Bronchial epithelial cell (primary cell): Measurements from ENCODE around the gene PPP6R2. TPM values are rescaled to one million over a fixed set of nuclear protein-coding genes. Genes with fewer than 3 reads are reported as not detected.

Source experiments
- DNase-seq: peaks from one replicate; pipeline ENCODE4 v3.0.0-alpha.2; 2010; ENCODE audit warnings: low read depth
- FAIRE-seq: peaks from 2 replicates; lab custom pipeline; 2011; peaks lifted over from hg19 to GRCh38; lab: Jason Lieb, UNC
- H3K27me3 ChIP-seq: 2 replicates; pipeline ENCODE4 v1.5.1; 2011; ENCODE audit warnings: low read length; ENCODE audit not compliant: control insufficient read depth, insufficient read depth
- H3K36me3 ChIP-seq: 2 replicates; pipeline ENCODE4 v1.5.1; 2011; ENCODE audit warnings: low read length; ENCODE audit not compliant: control insufficient read depth, insufficient read depth
- H3K4me3 ChIP-seq: 2 replicates; pipeline ENCODE4 v1.5.1; 2011; ENCODE audit warnings: mild to moderate bottlenecking, low read depth, low read length, control low read depth
- total RNA-seq: library from RNA; depleted of rRNA; stranded (reverse); fragments of >200 nt; gene quantifications from 2 replicates; pipeline ENCODE4 v1.2.1, GENCODE V29; 2014
- TF ChIP-seq, protein P1 (sequence below): IDR thresholded peaks from 2 replicates; pipeline ENCODE4 v1.5.1; 2011; ENCODE audit warnings: mild to moderate bottlenecking, moderate library complexity, low read length, control low read depth, inconsistent platforms; ENCODE audit not compliant: insufficient read depth, severe bottlenecking

PPP6R2 gene
- total RNA-seq, 1 donor from 2014 or later: 50.5 TPM

DNA sequence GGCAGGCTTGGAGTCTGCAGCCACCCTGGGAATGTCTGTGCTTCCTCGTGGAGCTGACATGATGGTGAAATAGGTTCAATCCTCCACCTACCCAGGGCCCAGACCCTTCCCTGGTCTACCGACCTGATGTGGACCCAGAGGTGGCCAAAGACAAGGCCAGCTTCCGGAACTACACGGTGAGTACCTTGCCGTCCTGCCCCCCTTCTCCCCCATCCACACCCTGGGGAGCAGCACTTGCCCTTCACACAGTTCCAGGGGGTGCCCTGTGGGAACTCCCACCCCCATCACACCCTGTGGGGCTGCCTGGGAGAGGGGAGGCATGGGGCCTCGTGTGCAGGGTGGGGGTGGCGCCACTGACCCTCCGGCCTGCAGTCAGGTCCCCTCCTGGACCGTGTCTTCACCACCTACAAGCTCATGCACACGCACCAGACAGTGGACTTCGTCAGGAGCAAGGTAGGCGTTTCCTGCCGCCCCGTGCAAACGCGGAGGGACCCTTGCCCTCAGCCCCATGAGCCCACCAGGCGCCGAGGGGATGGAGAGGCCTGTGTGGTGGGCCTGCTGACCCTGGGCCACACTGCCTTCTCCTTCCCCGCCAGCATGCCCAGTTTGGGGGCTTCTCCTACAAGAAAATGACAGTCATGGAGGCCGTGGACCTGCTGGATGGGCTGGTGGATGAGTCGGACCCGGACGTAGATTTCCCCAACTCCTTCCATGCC, 144.3 kb downstream of the PPP6R2 start:
- no peak for FAIRE-seq
- TF ChIP-seq, protein P1, sequence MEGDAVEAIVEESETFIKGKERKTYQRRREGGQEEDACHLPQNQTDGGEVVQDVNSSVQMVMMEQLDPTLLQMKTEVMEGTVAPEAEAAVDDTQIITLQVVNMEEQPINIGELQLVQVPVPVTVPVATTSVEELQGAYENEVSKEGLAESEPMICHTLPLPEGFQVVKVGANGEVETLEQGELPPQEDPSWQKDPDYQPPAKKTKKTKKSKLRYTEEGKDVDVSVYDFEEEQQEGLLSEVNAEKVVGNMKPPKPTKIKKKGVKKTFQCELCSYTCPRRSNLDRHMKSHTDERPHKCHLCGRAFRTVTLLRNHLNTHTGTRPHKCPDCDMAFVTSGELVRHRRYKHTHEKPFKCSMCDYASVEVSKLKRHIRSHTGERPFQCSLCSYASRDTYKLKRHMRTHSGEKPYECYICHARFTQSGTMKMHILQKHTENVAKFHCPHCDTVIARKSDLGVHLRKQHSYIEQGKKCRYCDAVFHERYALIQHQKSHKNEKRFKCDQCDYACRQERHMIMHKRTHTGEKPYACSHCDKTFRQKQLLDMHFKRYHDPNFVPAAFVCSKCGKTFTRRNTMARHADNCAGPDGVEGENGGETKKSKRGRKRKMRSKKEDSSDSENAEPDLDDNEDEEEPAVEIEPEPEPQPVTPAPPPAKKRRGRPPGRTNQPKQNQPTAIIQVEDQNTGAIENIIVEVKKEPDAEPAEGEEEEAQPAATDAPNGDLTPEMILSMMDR: no peak
- Histone ChIP-seq H3K27me3 (peaks cover 4% of the 10 kb centered on the region), H3K36me3 (peaks cover 6% of the 10 kb centered on the region), H3K4me3 (no peak overlapping the region)
- no peak for DNase-seq

DNA sequence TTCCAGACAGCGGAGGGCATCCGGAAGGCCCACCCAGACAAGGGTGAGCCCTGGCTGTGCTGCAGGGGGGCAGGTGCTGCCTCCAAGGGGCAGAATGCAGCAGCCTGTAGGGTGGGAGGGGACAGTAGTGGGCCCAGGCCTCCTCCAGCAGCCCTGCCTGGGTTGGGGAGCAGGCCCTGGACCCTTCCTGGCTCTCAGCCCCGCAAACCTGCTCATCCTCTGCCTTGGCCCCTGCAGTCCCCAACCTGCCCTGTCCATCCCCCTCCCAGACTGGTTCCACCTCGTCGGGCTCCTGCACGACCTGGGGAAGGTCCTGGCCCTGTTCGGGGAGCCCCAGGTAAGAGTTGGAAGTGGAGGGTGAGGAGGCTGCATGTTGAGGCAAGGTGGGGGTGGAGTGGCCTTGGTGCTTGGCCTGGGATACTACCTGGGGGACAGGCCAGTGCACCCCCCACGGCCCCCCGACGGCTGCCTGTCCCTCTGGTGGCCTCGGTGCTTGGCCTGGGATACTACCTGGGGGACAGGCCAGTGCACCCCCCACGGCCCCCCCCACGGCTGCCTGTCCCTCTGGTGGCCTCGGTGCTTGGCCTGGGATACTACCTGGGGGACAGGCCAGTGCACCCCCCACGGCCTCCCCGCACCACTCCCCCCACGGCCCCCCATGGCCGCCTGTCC, 145.0 kb downstream of the PPP6R2 start:
- DNase-seq: no peak
- TF ChIP-seq, protein P1: no peak
- H3K36me3 ChIP-seq: peaks cover 1% of the 10 kb centered on the region
- peaks cover 4% of the 10 kb centered on the region for H3K27me3 ChIP-seq
- no peak overlapping the region for H3K4me3 ChIP-seq
- no peak for FAIRE-seq

DNA sequence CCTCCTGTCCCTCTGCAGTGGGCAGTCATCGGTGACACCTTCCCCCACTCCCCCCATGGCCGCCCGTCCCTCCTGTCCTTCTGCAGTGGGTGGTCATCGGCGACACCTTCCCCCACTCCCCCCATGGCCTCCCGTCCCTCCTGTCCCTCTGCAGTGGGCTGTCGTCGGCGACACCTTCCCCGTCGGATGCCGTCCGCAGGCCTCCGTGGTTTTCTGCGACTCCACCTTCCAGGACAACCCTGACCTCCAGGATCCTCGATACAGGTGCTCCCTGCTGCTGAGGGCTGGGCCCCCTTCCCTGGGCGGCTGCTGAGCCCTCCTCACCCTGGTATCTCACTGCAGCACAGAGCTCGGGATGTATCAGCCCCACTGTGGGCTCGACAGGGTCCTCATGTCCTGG, 145.8 kb downstream of the PPP6R2 start:
- Histone ChIP-seq H3K36me3 (no peaks in the 10 kb centered on the region), H3K27me3 (peaks cover 4% of the 10 kb centered on the region), H3K4me3 (no peak overlapping the region)
- FAIRE-seq (no peak), DNase-seq (no peak)
- TF ChIP-seq, protein P1: no peak

DNA sequence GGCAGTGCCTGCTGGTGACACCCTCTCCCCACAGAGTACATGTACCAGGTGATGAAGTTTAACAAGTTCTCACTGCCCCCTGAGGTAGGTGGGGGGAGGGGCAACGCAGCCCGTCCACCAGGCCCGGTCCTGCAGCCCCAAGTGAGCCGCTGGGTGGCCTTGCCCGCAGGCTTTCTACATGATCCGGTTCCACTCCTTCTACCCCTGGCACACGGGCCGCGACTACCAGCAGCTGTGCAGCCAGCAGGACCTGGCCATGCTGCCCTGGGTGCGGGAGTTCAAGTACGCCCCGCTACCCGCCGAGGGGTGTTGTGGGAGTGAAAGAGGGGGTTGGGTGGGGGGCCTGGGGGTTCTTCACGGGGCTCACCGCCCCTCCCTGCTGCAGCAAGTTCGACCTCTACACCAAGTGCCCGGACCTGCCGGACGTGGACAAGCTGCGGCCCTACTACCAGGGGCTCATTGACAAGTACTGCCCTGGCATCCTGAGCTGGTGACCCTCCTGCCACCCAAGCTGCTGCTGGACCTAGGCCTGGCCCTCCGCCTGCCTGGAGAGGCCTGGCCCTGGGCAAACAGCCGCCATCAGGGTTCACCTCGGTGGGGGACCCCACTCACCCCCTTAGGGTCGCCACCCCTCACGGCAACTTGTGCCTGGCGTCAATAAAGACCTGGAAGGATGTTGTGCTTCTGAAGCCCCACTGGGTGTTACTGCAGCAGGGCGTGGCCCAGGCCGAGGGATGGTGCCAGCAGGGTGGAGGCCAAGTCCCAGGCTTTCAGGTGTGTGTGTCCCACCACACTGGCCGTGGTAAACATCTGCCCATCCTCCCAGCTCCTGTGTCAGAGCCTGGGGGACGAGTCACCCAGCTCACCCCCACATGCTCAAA, 146.5 kb downstream of the PPP6R2 start:
- no peak for DNase-seq
- Histone ChIP-seq H3K36me3 (no peaks in the 10 kb centered on the region), H3K4me3 (no peak overlapping the region), H3K27me3 (peaks cover 4% of the 10 kb centered on the region)
- FAIRE-seq: no peak
- TF ChIP-seq, protein P1: no peak

DNA sequence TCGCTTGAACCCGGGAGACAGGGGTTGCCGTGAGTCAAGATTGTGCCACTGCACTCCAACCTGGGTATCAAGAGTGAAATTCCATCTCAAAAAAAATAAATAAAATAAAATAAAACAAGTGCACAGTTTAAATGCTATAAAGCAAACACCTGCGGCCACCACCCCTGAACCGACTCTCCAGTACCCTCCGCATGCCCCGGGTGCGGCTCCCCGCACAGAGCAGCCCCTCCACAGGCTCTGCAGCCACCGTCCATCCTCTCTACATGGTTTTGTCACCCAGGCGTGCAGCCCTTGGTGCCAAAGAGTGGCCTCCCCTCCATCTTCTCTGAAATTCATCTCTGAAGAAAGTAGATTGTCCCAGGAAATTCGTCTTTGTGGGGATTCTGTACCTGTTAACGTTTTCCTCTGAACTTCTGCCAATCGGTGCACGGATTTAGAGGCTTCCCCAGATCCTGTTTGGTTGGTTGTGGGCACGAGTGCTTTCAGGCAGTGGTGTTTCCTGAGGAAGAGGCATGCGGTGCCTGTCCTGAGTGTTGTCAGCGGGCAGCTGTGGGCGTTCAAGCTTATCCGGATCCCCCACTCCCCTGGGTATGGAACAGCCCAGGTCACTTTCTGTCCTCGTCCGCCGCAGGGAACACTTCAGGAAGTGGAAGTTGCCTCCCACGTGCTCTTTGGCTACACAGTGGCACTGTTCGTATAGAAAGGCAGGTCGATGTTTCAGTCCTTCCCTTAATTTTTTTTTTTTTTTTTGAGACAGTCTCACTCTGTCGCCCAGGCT, 147.6 kb downstream of the PPP6R2 start:
- FAIRE-seq: no peak
- no peak for DNase-seq
- Histone ChIP-seq H3K27me3 (peaks cover 4% of the 10 kb centered on the region), H3K4me3 (no peak overlapping the region), H3K36me3 (no peaks in the 10 kb centered on the region)
- TF ChIP-seq, protein P1: no peak
